OCI-LY1 (cell line): Measurements from ENCODE around the gene INPP5A.

Source experiments
- EZH2 ChIP-seq: fragments of 200-600 bp; sonication (generic), shearing (Covaris generic); IDR thresholded peaks from 2 replicates; pipeline ENCODE4 v1.8.0; 2017; ENCODE audit warnings: borderline replicate concordance, mixed run types, mild to moderate bottlenecking, antibody characterized with exemption, low read length, moderate library complexity, mixed read lengths
- TF ChIP-seq, protein P1 (sequence below): fragments of 200-600 bp; sonication (generic), shearing (Covaris generic); IDR thresholded peaks from 2 replicates; pipeline ENCODE4 v1.5.1; 2017; ENCODE audit warnings: mild to moderate bottlenecking, antibody characterized with exemption, low read length, moderate library complexity, mixed read lengths

DNA sequence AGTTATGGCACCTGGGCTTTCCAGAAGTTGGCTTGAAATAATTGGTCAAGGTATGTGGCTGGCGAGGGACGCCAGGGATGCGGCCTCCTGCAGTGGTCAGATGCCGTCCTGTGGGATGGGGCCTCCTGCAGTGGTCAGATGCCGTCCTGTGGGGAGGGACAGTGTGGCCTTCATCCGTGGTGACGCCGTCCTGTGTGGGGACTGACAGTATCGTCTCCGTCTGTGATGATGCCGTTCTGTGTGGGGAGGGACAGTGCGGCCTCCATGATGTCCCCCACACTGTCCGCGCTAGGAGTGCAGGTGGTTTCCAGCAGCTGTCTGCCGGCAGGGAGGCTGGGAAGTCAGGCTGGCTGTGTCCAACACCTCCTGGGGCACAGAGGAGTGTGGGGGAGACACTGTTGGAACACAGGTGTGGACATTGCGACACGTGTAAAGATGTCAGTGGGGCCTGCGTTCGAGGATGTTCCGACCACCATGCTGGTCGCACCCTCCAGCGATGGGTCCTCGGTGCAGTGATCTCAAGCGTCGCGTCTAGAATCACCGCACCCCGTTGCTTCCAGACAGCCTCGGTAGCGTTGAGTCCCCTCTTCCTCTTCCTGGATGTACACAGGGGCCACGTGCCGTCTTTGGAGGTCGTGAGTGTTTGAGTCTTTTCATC lies 52.6 kb downstream of the INPP5A start:
- TF ChIP-seq, protein P1, sequence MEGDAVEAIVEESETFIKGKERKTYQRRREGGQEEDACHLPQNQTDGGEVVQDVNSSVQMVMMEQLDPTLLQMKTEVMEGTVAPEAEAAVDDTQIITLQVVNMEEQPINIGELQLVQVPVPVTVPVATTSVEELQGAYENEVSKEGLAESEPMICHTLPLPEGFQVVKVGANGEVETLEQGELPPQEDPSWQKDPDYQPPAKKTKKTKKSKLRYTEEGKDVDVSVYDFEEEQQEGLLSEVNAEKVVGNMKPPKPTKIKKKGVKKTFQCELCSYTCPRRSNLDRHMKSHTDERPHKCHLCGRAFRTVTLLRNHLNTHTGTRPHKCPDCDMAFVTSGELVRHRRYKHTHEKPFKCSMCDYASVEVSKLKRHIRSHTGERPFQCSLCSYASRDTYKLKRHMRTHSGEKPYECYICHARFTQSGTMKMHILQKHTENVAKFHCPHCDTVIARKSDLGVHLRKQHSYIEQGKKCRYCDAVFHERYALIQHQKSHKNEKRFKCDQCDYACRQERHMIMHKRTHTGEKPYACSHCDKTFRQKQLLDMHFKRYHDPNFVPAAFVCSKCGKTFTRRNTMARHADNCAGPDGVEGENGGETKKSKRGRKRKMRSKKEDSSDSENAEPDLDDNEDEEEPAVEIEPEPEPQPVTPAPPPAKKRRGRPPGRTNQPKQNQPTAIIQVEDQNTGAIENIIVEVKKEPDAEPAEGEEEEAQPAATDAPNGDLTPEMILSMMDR: no peak
- TF ChIP-seq EZH2: no peak
